HepG2 (cell line): ENCODE measurements around the gene KDR. TPM values are rescaled to one million over a fixed set of nuclear protein-coding genes. Genes with fewer than 3 reads are reported as not detected.

Experiments
- ATAC-seq: fragments of 200-7000 bp; cut with Tn5 transposase; 3 replicates; pipeline ENCODE4 v1.9.1; 2020; ENCODE audit warnings: mild to moderate bottlenecking, moderate library complexity
- BruUV-seq: library from RNA; stranded (reverse); fragments of 400-500 nt; replicated peaks from 2 replicates; lab custom pipeline; 2021; lab: Mats Ljungman, UMichigan
- CTCF ChIA-PET: fragments of 300-600 bp; formaldehyde crosslinking; extraction: SDS; loops from one replicate; lab custom pipeline; 2021; ENCODE audit warnings: low total read pairs, inconsistent platforms, low intra/inter-chr PET ratio; lab: Yijun Ruan, JAX
- POLR2A ChIA-PET: fragments of 350-600 bp; sonication (Branson Sonifier 250); formaldehyde crosslinking; loops from one replicate; lab custom pipeline; 2020; ENCODE audit warnings: antibody characterized with exemption, inconsistent platforms; lab: Yijun Ruan, JAX
- DNase-seq: peaks from one replicate; pipeline ENCODE4 v3.0.0-alpha.2; 2015; ENCODE audit warnings: low spot score
- FAIRE-seq: peaks from 3 replicates; lab custom pipeline; 2011; peaks lifted over from hg19 to GRCh38; lab: Jason Lieb, UNC
- H2AFZ ChIP-seq: one replicate; pipeline ENCODE4 v1.6.1; 2011; ENCODE audit warnings: low read length, inconsistent platforms
- H3K27ac ChIP-seq: fragments of 300-600 bp; 3 replicates; pipeline ENCODE4 v1.8.0; 2011; ENCODE audit warnings: mixed run types, mild to moderate bottlenecking, mixed read lengths, low read length, inconsistent platforms; ENCODE audit not compliant: insufficient read depth; ENCODE audit errors: extremely low read length
- H3K27me3 ChIP-seq, 2 experiments: fragments of 200-600 bp in 1 of 2; 2 replicates in 1 of 2; 3 replicates in 1 of 2; pipeline versions ENCODE4 v1.6.0 to v1.8.0; 2011; ENCODE audit warnings: low read length in 2 of 2, mild to moderate bottlenecking in 2 of 2, moderate library complexity in 2 of 2, inconsistent platforms in 1 of 2; ENCODE audit not compliant: insufficient read depth in 2 of 2, control insufficient read depth in 1 of 2
- H3K36me3 ChIP-seq, 2 experiments: fragments of 200-600 bp in 1 of 2; replicated peaks in 1 of 2; 2 replicates in 1 of 2; 3 replicates in 1 of 2; pipeline versions ENCODE4 v1.5.1 to v1.8.0; 2011; ENCODE audit warnings: low read length in 2 of 2, inconsistent platforms in 1 of 2; ENCODE audit not compliant: insufficient read depth in 2 of 2, control insufficient read depth in 1 of 2
- H3K4me1 ChIP-seq: 2 replicates; pipeline ENCODE4 v1.5.1; 2012; ENCODE audit warnings: low read length, inconsistent platforms; ENCODE audit not compliant: insufficient read depth
- H3K4me2 ChIP-seq: 2 replicates; pipeline ENCODE4 v1.6.0; 2011; ENCODE audit warnings: low read depth, low read length, inconsistent platforms
- H3K4me3 ChIP-seq, 3 experiments: fragments of 200-600 bp in 1 of 3; sonication (generic), shearing (Covaris generic) in 1 of 3; replicated peaks in 1 of 3; 2 replicates each; pipeline ENCODE4 v1.5.1; 2011 to 2016; ENCODE audit warnings: low read length in 3 of 3, inconsistent platforms in 2 of 3, low read depth in 2 of 3, mild to moderate bottlenecking in 2 of 3, control low read depth in 1 of 3, mixed read lengths in 1 of 3; ENCODE audit not compliant: insufficient read depth in 1 of 3
- H3K79me2 ChIP-seq: one replicate; pipeline ENCODE4 v1.6.1; 2011; ENCODE audit warnings: low read length, inconsistent platforms; ENCODE audit not compliant: insufficient read depth
- H3K9ac ChIP-seq: 2 replicates; pipeline ENCODE4 v1.6.0; 2011; ENCODE audit warnings: mild to moderate bottlenecking, low read depth, low read length, inconsistent platforms; ENCODE audit not compliant: insufficient read depth
- H3K9me3 ChIP-seq: 2 replicates; pipeline ENCODE4 v1.5.1; 2012; ENCODE audit warnings: mild to moderate bottlenecking, low read length
- H4K20me1 ChIP-seq: 2 replicates; pipeline ENCODE4 v1.6.0; 2011; ENCODE audit warnings: inconsistent platforms, mild to moderate bottlenecking, low read length, moderate library complexity; ENCODE audit not compliant: insufficient read depth
- CHD2 ChIP-seq: IDR thresholded peaks from 2 replicates; pipeline ENCODE4 v1.6.1; 2011; ENCODE audit warnings: low read depth, low read length, improper control_type of control experiment
- HIVEP1 ChIP-seq: sonication (generic); formaldehyde crosslinking; IDR thresholded peaks from 2 replicates; pipeline ENCODE4 v1.4.0; 2020; ENCODE audit warnings: mild to moderate bottlenecking, missing genetic modification reagents
- HNRNPK ChIP-seq: fragments of 200-400 bp; formaldehyde crosslinking; IDR thresholded peaks from 2 replicates; pipeline ENCODE4 v1.6.1; 2018; ENCODE audit warnings: low read length, low read depth, moderate library complexity, mild to moderate bottlenecking; ENCODE audit not compliant: poor library complexity, severe bottlenecking
- KAT7 ChIP-seq: IDR thresholded peaks from 2 replicates; pipeline ENCODE4 v1.6.1; 2018; ENCODE audit warnings: borderline replicate concordance, missing compliant biosample characterization
- NBN ChIP-seq: fragments of 450-650 bp; conservative IDR thresholded peaks from 2 replicates; pipeline ENCODE4 v1.6.1; 2017
- NCOA5 ChIP-seq: sonication (generic); formaldehyde crosslinking; IDR thresholded peaks from 2 replicates; pipeline ENCODE4 v1.4.0; 2020; ENCODE audit warnings: missing genetic modification reagents
- PHF20 ChIP-seq: sonication (generic); formaldehyde crosslinking; IDR thresholded peaks from 2 replicates; pipeline ENCODE4 v1.5.0; 2020; ENCODE audit warnings: mild to moderate bottlenecking, missing genetic modification reagents
- POLR2AphosphoS2 ChIP-seq: IDR thresholded peaks from 2 replicates; pipeline ENCODE4 v1.6.1; 2011; ENCODE audit warnings: low read depth, low read length, improper control_type of control experiment
- RXRB ChIP-seq: IDR thresholded peaks from 2 replicates; pipeline ENCODE4 v1.6.1; 2016; ENCODE audit warnings: borderline replicate concordance, missing genetic modification reagents, missing compliant biosample characterization
- WGBS: methylation state at CpG from one replicate; pipeline ENCODE4 v1.1.6; 2017; ENCODE audit warnings: low lambda C conversion rate; 5-methylcytosine and 5-hydroxymethylcytosine counted together
- in situ Hi-C: cut with HindIII; loops from 2 replicates; pipeline ENCODE4 v1.10.0; 2017; ENCODE audit warnings: low pct_unique_long_range_greater_than_20kb; ENCODE audit not compliant: extremely low pct_ligation_motif_present
- intact Hi-C: fragments of 100-400 bp; cut with micrococcal nuclease; formaldehyde crosslinking; loops from one replicate; pipeline ENCODE4 v1.10.0; 2022; ENCODE audit not compliant: unreplicated experiment
- polyA plus RNA-seq, 8 experiments: library from polyadenylated mRNA; depleted of rRNA in 3 of 8; stranded (reverse) in 7 of 8; unstranded in 1 of 8; fragments of >200 nt; fragmentation: Illumina TruSeq in 4 of 8; extraction: Trizol in 4 of 8; gene quantifications; 2 replicates each; pipeline versions ENCODE4 v1.2.1 to v1.2.3, GENCODE V29; 2011 to 2016; ENCODE audit warnings: low read depth in 4 of 8, missing spikeins in 1 of 8, mixed read lengths in 1 of 8; ENCODE audit not compliant: insufficient read depth in 1 of 8
- total RNA-seq, 5 experiments: library from RNA; depleted of rRNA; stranded (reverse); fragments of >200 nt; fragmentation: Illumina TruSeq; extraction: Trizol; gene quantifications; 2 replicates each; pipeline ENCODE4 v1.2.3, GENCODE V29; 2016; ENCODE audit warnings: low read depth in 1 of 5
- TF ChIP-seq, protein P1 (sequence below): sonication (generic); formaldehyde crosslinking; IDR thresholded peaks from 2 replicates; pipeline ENCODE4 v1.5.0; 2020; ENCODE audit warnings: mild to moderate bottlenecking, missing genetic modification reagents
- TF ChIP-seq, protein P2 (sequence below), 2 experiments: sonication (generic) in 1 of 2; formaldehyde crosslinking in 1 of 2; IDR thresholded peaks; 2 replicates each; pipeline versions ENCODE4 v1.6.1 to v1.9.0; 2014 to 2022; ENCODE audit warnings: antibody characterized with exemption in 1 of 2, borderline replicate concordance in 1 of 2, inconsistent platforms in 1 of 2, low read depth in 1 of 2, missing genetic modification reagents in 1 of 2

Gene KDR
- total and polyA plus RNA-seq, 2 of the 13 experiments (the other 11 are each of a cell fraction or from before 2014, with no cell fraction given), result not detected

- BruUV-seq, result no TSS peak
- ATAC-seq, result no peak
Observed at GRCh38 chr4:55077577-55077976, 47.8 kb downstream of the KDR start.

GRCh38 chr4:55075823-55076716 is 49.3 kb downstream of the KDR start:
- H3K36me3 ChIP-seq, result no peaks in the 10 kb centered on the region
- intact Hi-C loops, result no loop called here
- H3K9ac ChIP-seq, result no peak overlapping the region
- CTCF ChIA-PET, result no interaction called here
- H3K4me3 ChIP-seq, result no peak overlapping the region
- H3K4me2 ChIP-seq, result no peak overlapping the region
- 11% methylated on average over 5 of the region's 5 CpGs for WGBS
- in situ Hi-C loops, result no loop called here
- DNase-seq, result no peak
- ATAC-seq, result no peak
- BruUV-seq, result no TSS peak
- H4K20me1 ChIP-seq, result no peaks in the 10 kb centered on the region
- no peak for FAIRE-seq
- H3K9me3 ChIP-seq, result no peaks in the 10 kb centered on the region
- no peak overlapping the region for H2AFZ ChIP-seq
- H3K79me2 ChIP-seq, result no peaks in the 10 kb centered on the region
- peaks cover 0 to 13% of the 10 kb centered on the region in 2 experiments; a peak in 3 of 5 replicates for H3K27me3 ChIP-seq
- no peaks in the 10 kb centered on the region for H3K4me1 ChIP-seq
- POLR2A ChIA-PET, result no interaction called here
- H3K27ac ChIP-seq, result no peak overlapping the region
- no peak for TF ChIP-seq NBN
- TF ChIP-seq, protein P1, sequence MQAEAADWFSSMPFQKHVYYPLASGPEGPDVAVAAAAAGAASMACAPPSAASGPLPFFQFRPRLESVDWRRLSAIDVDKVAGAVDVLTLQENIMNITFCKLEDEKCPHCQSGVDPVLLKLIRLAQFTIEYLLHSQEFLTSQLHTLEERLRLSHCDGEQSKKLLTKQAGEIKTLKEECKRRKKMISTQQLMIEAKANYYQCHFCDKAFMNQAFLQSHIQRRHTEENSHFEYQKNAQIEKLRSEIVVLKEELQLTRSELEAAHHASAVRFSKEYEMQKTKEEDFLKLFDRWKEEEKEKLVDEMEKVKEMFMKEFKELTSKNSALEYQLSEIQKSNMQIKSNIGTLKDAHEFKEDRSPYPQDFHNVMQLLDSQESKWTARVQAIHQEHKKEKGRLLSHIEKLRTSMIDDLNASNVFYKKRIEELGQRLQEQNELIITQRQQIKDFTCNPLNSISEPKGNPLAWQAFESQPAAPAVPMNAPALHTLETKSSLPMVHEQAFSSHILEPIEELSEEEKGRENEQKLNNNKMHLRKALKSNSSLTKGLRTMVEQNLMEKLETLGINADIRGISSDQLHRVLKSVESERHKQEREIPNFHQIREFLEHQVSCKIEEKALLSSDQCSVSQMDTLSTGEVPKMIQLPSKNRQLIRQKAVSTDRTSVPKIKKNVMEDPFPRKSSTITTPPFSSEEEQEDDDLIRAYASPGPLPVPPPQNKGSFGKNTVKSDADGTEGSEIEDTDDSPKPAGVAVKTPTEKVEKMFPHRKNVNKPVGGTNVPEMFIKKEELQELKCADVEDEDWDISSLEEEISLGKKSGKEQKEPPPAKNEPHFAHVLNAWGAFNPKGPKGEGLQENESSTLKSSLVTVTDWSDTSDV, result no peak
- no peak for TF ChIP-seq CHD2
- no peak for TF ChIP-seq KAT7
- TF ChIP-seq, protein P2, sequence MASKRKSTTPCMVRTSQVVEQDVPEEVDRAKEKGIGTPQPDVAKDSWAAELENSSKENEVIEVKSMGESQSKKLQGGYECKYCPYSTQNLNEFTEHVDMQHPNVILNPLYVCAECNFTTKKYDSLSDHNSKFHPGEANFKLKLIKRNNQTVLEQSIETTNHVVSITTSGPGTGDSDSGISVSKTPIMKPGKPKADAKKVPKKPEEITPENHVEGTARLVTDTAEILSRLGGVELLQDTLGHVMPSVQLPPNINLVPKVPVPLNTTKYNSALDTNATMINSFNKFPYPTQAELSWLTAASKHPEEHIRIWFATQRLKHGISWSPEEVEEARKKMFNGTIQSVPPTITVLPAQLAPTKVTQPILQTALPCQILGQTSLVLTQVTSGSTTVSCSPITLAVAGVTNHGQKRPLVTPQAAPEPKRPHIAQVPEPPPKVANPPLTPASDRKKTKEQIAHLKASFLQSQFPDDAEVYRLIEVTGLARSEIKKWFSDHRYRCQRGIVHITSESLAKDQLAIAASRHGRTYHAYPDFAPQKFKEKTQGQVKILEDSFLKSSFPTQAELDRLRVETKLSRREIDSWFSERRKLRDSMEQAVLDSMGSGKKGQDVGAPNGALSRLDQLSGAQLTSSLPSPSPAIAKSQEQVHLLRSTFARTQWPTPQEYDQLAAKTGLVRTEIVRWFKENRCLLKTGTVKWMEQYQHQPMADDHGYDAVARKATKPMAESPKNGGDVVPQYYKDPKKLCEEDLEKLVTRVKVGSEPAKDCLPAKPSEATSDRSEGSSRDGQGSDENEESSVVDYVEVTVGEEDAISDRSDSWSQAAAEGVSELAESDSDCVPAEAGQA (IDR thresholded peaks at IDR 0.05; ENCODE audit: low read depth), result no peak
- TF ChIP-seq, protein P2 (CRISPR knock-in tag; IDR thresholded peaks at IDR 0.05; ENCODE audit: borderline replicate concordance), result no peak

More at GRCh38 chr4:55077577-55077976, 47.8 kb downstream of the KDR start:
- DNase-seq (no peak), FAIRE-seq (no peak)
- ChIA-PET POLR2A (no interaction called here), CTCF (no interaction called here)
- Histone ChIP-seq H3K79me2 (no peaks in the 10 kb centered on the region), H3K4me2 (no peak overlapping the region), H2AFZ (no peak overlapping the region), H3K36me3 (no peaks in the 10 kb centered on the region), H3K4me1 (no peaks in the 10 kb centered on the region), H4K20me1 (no peaks in the 10 kb centered on the region), H3K27me3 (peaks cover 0 to 15% of the 10 kb centered on the region in 2 experiments; a peak in 3 of 5 replicates), H3K4me3 (no peak overlapping the region), H3K9ac (no peak overlapping the region), H3K27ac (no peak overlapping the region), H3K9me3 (no peaks in the 10 kb centered on the region)
- intact Hi-C loops (no loop called here), in situ Hi-C loops (no loop called here)
- no peak for TF ChIP-seq NBN
- no peak for TF ChIP-seq NCOA5
- no peak for TF ChIP-seq HIVEP1
- TF ChIP-seq RXRB (CRISPR knock-in tag), result no peak
- peak; percentile 71 for TF ChIP-seq HNRNPK
- no peak for TF ChIP-seq PHF20 (CRISPR knock-in tag)
- TF ChIP-seq POLR2AphosphoS2, result no peak
- 1% methylated on average over 2 of the region's 2 CpGs for WGBS
